Thyroid gland (tissue), 4 donors: ENCODE results near the gene WDR6. TPM values are rescaled to one million over a fixed set of nuclear protein-coding genes. Genes with fewer than 3 reads are reported as not detected.

ENCODE experiments used
- DNase-seq, 2 donors: peaks; one replicate each; pipeline ENCODE4 v3.0.0-alpha.2; 2019
- H3K27ac ChIP-seq, 3 donors: fragments of 200-600 bp; sonication (generic); 1 replicate in 2 of 3; 2 replicates in 1 of 3; pipeline ENCODE4 v1.5.1; 2016 to 2019; ENCODE audit warnings: mild to moderate bottlenecking in 1 of 3, moderate library complexity in 1 of 3
- H3K27me3 ChIP-seq: fragments of 200-600 bp; sonication (generic); one replicate; pipeline ENCODE4 v1.5.1; 2019
- H3K36me3 ChIP-seq, 2 donors: fragments of 200-600 bp; sonication (generic); one replicate each; pipeline ENCODE4 v1.5.1; 2016 to 2019
- H3K4me1 ChIP-seq, 2 donors: fragments of 200-600 bp; sonication (generic); one replicate each; pipeline ENCODE4 v1.5.1; 2017 to 2019
- H3K4me3 ChIP-seq, 3 donors: fragments of 200-600 bp; sonication (generic); replicated peaks in 1 of 3; 1 replicate in 2 of 3; 2 replicates in 1 of 3; pipeline ENCODE4 v1.5.1; 2016; ENCODE audit warnings: mild to moderate bottlenecking in 1 of 3
- H3K9me3 ChIP-seq: fragments of 200-600 bp; sonication (generic); one replicate; pipeline ENCODE4 v1.5.1; 2017
- POLR2A ChIP-seq, 2 donors: fragments of 450-650 bp; IDR thresholded peaks; one replicate each; pipeline ENCODE4 v1.6.1; 2017; ENCODE audit warnings: antibody characterized with exemption in 2 of 2, mild to moderate bottlenecking in 2 of 2, moderate library complexity in 1 of 2
- WGBS, 2 donors: methylation state at CpG; one replicate each; pipeline ENCODE4 v1.1.5; 2017; 5-methylcytosine and 5-hydroxymethylcytosine counted together
- intact Hi-C: fragments of 100-400 bp; cut with DNase I; formaldehyde crosslinking; loops from one replicate; pipeline ENCODE4 v1.15.1; 2023
- microRNA counts, 2 donors: library from miRNA; unstranded; fragments of <30 nt; microRNA quantifications; one replicate each; lab custom pipeline; 2016 to 2017
- microRNA-seq: library from miRNA; unstranded; fragments of <30 nt; microRNA quantifications from one replicate; pipeline ENCODE4, GENCODE V29; 2016
- small RNA-seq: library from RNA; depleted of rRNA; stranded (forward); fragments of <200 nt; gene quantifications from one replicate; pipeline ENCODE3, GENCODE V24; 2016
- total RNA-seq, 4 donors: library from RNA; depleted of rRNA; stranded (reverse); fragments of >200 nt; gene quantifications; one replicate each; pipeline ENCODE4 v1.2.3, GENCODE V29; 2016
- TF ChIP-seq, protein P1 (sequence below), 6 experiments: fragments of 200-600 bp in 3 of 6; fragments of 450-650 bp in 3 of 6; sonication (generic) in 3 of 6; IDR thresholded peaks; one replicate each; pipeline ENCODE4 v1.5.1; 2016 to 2019; ENCODE audit warnings: antibody characterized with exemption in 6 of 6, mild to moderate bottlenecking in 2 of 6, inconsistent platforms in 1 of 6, moderate library complexity in 1 of 6

The WDR6 gene
- total RNA-seq, 4 donors from 2014 or later = 125 to 169 (median 149) TPM

DNA sequence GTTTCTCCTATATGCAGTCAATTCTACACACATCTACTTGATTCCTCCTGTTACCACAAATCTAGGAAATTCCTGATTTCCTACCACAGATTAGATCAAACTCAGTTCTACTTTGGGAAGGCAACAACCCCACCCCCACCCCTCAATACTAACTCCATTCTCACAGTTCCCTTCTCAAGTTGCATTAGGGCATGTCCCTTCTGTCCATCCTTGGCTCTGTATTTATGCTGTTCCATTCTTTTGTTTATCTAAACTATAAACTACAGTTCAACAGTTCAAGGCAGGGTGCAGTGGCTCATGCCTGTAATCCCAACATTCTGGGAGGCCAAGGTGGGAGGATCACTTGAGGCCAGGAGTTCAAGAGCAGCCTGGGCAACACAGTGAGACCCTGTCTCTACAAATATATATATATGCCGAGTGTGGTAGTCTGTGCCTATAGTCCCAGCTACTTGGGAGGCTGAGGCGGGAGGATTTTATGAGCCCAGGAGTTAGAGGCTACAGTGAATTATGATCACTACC lies 47.2 kb downstream of the WDR6 start:
- no peaks in the 10 kb centered on the region for H3K4me1 ChIP-seq
- no peak for DNase-seq
- intact Hi-C loops = no loop called here
- no peaks in the 10 kb centered on the region for H3K27me3 ChIP-seq
- H3K4me3 ChIP-seq = no peak overlapping the region
- H3K9me3 ChIP-seq = no peaks in the 10 kb centered on the region
- WGBS, 2 donors = 96 to 100% methylated on average over 2 of the region's 2 CpGs
- no peak overlapping the region for H3K27ac ChIP-seq
- H3K36me3 ChIP-seq = peaks cover 33 to 37% of the 10 kb centered on the region in 2 donors
- TF ChIP-seq, protein P1, sequence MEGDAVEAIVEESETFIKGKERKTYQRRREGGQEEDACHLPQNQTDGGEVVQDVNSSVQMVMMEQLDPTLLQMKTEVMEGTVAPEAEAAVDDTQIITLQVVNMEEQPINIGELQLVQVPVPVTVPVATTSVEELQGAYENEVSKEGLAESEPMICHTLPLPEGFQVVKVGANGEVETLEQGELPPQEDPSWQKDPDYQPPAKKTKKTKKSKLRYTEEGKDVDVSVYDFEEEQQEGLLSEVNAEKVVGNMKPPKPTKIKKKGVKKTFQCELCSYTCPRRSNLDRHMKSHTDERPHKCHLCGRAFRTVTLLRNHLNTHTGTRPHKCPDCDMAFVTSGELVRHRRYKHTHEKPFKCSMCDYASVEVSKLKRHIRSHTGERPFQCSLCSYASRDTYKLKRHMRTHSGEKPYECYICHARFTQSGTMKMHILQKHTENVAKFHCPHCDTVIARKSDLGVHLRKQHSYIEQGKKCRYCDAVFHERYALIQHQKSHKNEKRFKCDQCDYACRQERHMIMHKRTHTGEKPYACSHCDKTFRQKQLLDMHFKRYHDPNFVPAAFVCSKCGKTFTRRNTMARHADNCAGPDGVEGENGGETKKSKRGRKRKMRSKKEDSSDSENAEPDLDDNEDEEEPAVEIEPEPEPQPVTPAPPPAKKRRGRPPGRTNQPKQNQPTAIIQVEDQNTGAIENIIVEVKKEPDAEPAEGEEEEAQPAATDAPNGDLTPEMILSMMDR (IDR thresholded peaks at IDR 0.05) = no peak
- TF ChIP-seq POLR2A (IDR thresholded peaks at IDR 0.05) = no peak

- H3K4me1 ChIP-seq = no peaks in the 10 kb centered on the region
- no peak for TF ChIP-seq POLR2A (IDR thresholded peaks at IDR 0.05)
- intact Hi-C loops = no loop called here
- no peak overlapping the region for H3K27ac ChIP-seq
- H3K9me3 ChIP-seq = no peaks in the 10 kb centered on the region
- 84 to 100% methylated on average over 2 to 8 of the region's 10 CpGs for WGBS, 2 donors
- H3K36me3 ChIP-seq = peaks cover 25 to 31% of the 10 kb centered on the region in 2 donors
- no peak overlapping the region for H3K4me3 ChIP-seq
- H3K27me3 ChIP-seq = no peaks in the 10 kb centered on the region
- no peak for DNase-seq
Observed at GRCh38 chr3:49057268-49057667, 50.1 kb downstream of the WDR6 start.

DNA sequence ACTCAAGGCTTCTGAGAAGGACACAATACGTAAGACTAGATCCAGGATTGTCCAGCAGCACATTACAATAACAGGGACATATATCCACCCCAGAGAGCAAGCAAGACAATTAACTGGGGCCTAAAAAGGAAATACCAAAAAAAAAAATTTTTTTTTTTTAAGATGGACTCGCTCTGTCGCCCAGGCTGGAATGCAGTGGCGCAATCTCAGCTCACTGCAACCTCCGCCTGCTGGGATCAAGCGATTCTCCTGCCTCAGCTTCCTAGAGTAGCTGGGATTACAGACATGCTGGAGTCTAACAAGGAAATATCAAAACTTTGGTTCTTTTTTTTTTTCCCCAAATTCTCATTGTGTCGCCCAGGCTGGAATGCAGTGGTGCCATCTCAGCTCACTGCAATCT lies 50.8 kb downstream of the WDR6 start:
- Histone ChIP-seq H3K27ac (no peak overlapping the region), H3K4me1 (no peaks in the 10 kb centered on the region), H3K9me3 (no peaks in the 10 kb centered on the region), H3K36me3 (peaks cover 22 to 35% of the 10 kb centered on the region in 2 donors), H3K4me3 (no peak overlapping the region), H3K27me3 (no peaks in the 10 kb centered on the region)
- intact Hi-C loops = no loop called here
- TF ChIP-seq, protein P1 (IDR thresholded peaks at IDR 0.05) = no peak
- no peak for TF ChIP-seq POLR2A (IDR thresholded peaks at IDR 0.05)
- WGBS, 2 donors = 88 to 93% methylated on average over 7 of the region's 7 CpGs
- DNase-seq = no peak

MicroRNA genes within 50 kb of the gene (microRNA counts, 767-probe panel; counts per million panel counts)
- microRNA hsa-miR-191-5p (lab: Ali Mortazavi, UCI) = 3,460 to 6,340 counts per million in 2 donors
- microRNA hsa-miR-425-5p (lab: Ali Mortazavi, UCI) = 1,730 to 2,159 counts per million in 2 donors

Small RNAs within 50 kb of the gene (microRNA-seq; reads per million reads assigned to microRNA genes)
- gene MIR191 (12,262 reads per million, percentile 94 among the genes with 10 or more reads in this experiment), gene MIR425 (708 reads per million, percentile 76 among the genes with 10 or more reads in this experiment)

Small RNAs within 50 kb of the gene (small RNA-seq; reads per million reads assigned to genes)
- gene MIR191 (1,194 reads per million, percentile 99 among the genes with 10 or more reads in this experiment), gene MIR425 (2.1 reads per million, percentile 58 among the genes with 10 or more reads in this experiment)

Other genes starting within 250 kb of the WDR6 start
- 10 to 100 TPM; 26.9 to 77.1 (median 46.2) TPM for gene PRKAR2A, start 159.5 kb upstream of the WDR6 start, total RNA-seq
- gene SLC25A20, start 108.5 kb upstream of the WDR6 start, total RNA-seq = 10 to 100 TPM; 17.6 to 48.0 (median 33.7) TPM
- gene ARIH2, start 88.5 kb upstream of the WDR6 start, total RNA-seq = 100 to 1,000 TPM; 108 to 136 (median 117) TPM
- gene P4HTM, start 17.1 kb upstream of the WDR6 start, total RNA-seq = 100 to 1,000 TPM in 1 of 4 donors, 10 to 100 TPM in 3; 73.5 to 117 (median 95.0) TPM
- gene DALRD3, start 11.2 kb downstream of the WDR6 start, total RNA-seq = 10 to 100 TPM; 43.1 to 91.4 (median 60.0) TPM
- gene NDUFAF3, start 14.7 kb downstream of the WDR6 start, total RNA-seq = 100 to 1,000 TPM; 120 to 305 (median 146) TPM
- gene IMPDH2, start 22.0 kb downstream of the WDR6 start, total RNA-seq = 100 to 1,000 TPM in 3 of 4 donors, 10 to 100 TPM in 1; 92.9 to 159 (median 109) TPM
- 100 to 1,000 TPM in 2 of 4 donors, 10 to 100 TPM in 2; 79.8 to 342 (median 98.3) TPM for gene QRICH1, start 86.7 kb downstream of the WDR6 start, total RNA-seq
- gene QARS1, start 97.4 kb downstream of the WDR6 start, total RNA-seq = 100 to 1,000 TPM; 158 to 273 (median 251) TPM
- gene USP19, start 113.4 kb downstream of the WDR6 start, total RNA-seq = 100 to 1,000 TPM in 1 of 4 donors, 10 to 100 TPM in 3; 72.3 to 104 (median 77.4) TPM
- gene LAMB2, start 125.7 kb downstream of the WDR6 start, total RNA-seq = 100 to 1,000 TPM; 452 to 573 (median 527) TPM
- 10 to 100 TPM; 35.2 to 63.7 (median 58.5) TPM for gene CCDC71, start 158.9 kb downstream of the WDR6 start, total RNA-seq
- 10 to 100 TPM; 47.0 to 60.9 (median 57.2) TPM for gene KLHDC8B, start 164.2 kb downstream of the WDR6 start, total RNA-seq